Measurements from ENCODE around the gene SLC7A1. TPM values are rescaled to one million over a fixed set of nuclear protein-coding genes. Genes with fewer than 3 reads are reported as not detected.

SLC7A1 gene
- total and polyA plus RNA-seq, 2 experiments from 2014 or later, result 6.0 to 13.6 TPM

GRCh38 chr13:29566206-29566605, 29.3 kb downstream of the SLC7A1 start:
- no peak for DNase-seq (ENCODE audit: low read depth in 1 of 2, low spot score in 1 of 2)
- TF ChIP-seq CTCF (IDR thresholded peaks at IDR 0.05; ENCODE audit: low read depth, low read length), result no peak
- Histone ChIP-seq H3K4me3 (no peak overlapping the region), H3K27ac (no peak overlapping the region), H3K4me1 (ENCODE audit: low read depth) (peaks cover 9% of the 10 kb centered on the region), H3K9me3 (ENCODE audit: low read depth) (no peaks in the 10 kb centered on the region), H3K27me3 (no peaks in the 10 kb centered on the region), H3K36me3 (no peaks in the 10 kb centered on the region)

GRCh38 chr13:29564818-29565217, 30.7 kb downstream of the SLC7A1 start:
- H3K4me1 ChIP-seq (ENCODE audit: low read depth), result peaks cover 8% of the 10 kb centered on the region
- peak; percentile 3 for TF ChIP-seq CTCF (IDR thresholded peaks at IDR 0.05; ENCODE audit: low read depth, low read length)
- H3K36me3 ChIP-seq, result no peaks in the 10 kb centered on the region
- no peak for DNase-seq (ENCODE audit: low read depth in 1 of 2, low spot score in 1 of 2)
- H3K4me3 ChIP-seq, result no peak overlapping the region
- no peak overlapping the region for H3K27ac ChIP-seq
- no peaks in the 10 kb centered on the region for H3K27me3 ChIP-seq
- H3K9me3 ChIP-seq (ENCODE audit: low read depth), result no peaks in the 10 kb centered on the region

DNA sequence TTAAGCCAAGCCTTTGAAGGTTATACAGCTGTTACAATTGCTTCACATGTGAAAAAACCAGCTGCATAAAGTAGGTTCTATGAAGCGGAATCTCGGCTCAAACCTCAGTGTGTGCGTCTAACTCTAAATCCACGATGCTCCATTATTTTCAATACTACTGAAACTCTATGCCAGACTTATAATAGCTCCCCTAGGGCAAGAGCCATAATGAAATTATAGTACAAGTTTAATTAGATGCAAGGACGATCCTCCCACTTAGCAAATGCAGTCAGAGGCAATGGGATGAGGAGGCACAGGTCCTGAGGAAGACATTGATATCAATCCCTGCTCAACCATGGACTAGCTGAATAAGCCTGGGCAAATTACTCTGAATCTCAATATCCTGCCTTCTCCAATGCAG, 31.1 kb downstream of the SLC7A1 start:
- no peaks in the 10 kb centered on the region for H3K9me3 ChIP-seq (ENCODE audit: low read depth)
- TF ChIP-seq CTCF (IDR thresholded peaks at IDR 0.05; ENCODE audit: low read depth, low read length), result no peak
- no peak for DNase-seq (ENCODE audit: low read depth in 1 of 2, low spot score in 1 of 2)
- H3K4me1 ChIP-seq (ENCODE audit: low read depth), result peaks cover 4% of the 10 kb centered on the region
- no peak overlapping the region for H3K27ac ChIP-seq
- H3K36me3 ChIP-seq, result no peaks in the 10 kb centered on the region
- no peak overlapping the region for H3K4me3 ChIP-seq
- no peaks in the 10 kb centered on the region for H3K27me3 ChIP-seq

DNA sequence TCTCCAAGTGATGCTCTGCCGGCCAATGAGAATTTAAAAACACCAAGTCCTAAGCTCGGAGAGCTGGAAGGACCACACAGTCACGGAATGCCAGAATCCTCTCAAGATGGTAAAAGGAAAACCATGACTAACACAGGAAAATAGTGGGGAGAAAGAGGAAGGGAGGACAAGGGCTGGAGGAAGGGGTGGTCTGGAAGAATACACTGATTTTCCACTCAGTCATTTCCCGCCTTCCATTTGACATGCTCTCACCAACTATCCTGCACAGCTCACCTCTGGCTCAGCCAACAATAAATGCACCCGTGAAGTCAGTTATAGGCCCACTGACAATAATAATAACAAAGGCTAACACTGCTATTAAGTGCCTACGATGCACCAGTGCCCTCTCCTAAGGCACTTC, 31.5 kb downstream of the SLC7A1 start:
- no peak for TF ChIP-seq CTCF (IDR thresholded peaks at IDR 0.05; ENCODE audit: low read depth, low read length)
- Histone ChIP-seq H3K36me3 (no peaks in the 10 kb centered on the region), H3K27ac (no peak overlapping the region), H3K4me1 (ENCODE audit: low read depth) (peaks cover 4% of the 10 kb centered on the region), H3K9me3 (ENCODE audit: low read depth) (no peaks in the 10 kb centered on the region), H3K4me3 (no peak overlapping the region), H3K27me3 (no peaks in the 10 kb centered on the region)
- DNase-seq (ENCODE audit: low read depth in 1 of 2, low spot score in 1 of 2), result no peak

DNA sequence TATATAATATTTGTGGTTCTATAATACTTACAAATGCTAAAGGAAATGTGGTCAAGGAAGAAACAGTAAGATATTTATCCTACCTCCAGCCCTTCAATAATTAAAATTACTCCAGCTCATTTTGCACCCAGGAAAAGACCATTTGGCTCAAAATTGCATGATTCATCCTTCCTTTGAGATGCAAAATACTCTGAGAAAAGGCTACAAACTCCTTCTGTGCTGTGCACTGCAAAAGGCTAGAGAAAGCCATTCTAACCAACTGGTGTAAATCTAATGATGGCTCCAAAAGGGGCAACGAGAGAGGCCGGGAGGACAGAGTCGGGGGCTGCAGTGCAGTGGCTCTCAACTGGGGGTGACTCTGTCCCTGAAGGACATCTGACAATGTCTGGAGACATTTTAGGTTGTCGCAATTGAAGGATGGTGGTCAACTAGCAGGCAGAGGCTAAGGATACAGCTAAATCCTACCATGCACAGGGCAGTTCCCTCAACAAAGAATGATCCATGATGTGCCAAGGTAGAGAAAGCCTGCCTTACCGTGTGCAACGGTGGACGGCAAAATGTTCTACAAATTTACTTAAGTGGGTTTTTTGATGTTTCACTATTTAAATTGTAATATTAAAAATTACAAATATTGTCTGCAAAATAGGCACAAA, 32.6 kb downstream of the SLC7A1 start:
- DNase-seq (ENCODE audit: low read depth in 1 of 2, low spot score in 1 of 2), result no peak
- Histone ChIP-seq H3K27ac (no peak overlapping the region), H3K4me3 (no peak overlapping the region), H3K36me3 (no peaks in the 10 kb centered on the region), H3K4me1 (ENCODE audit: low read depth) (peaks cover 4% of the 10 kb centered on the region), H3K27me3 (no peaks in the 10 kb centered on the region), H3K9me3 (ENCODE audit: low read depth) (no peaks in the 10 kb centered on the region)
- TF ChIP-seq CTCF (IDR thresholded peaks at IDR 0.05; ENCODE audit: low read depth, low read length), result no peak

All from cardiac muscle cell (in vitro differentiated cells and primary cell).